Measurements from ENCODE around the gene TTC23.
"Not testable (repeated sequence)": the region's sequence is repeated elsewhere in the genome, so short reads cannot be mapped to it uniquely, and the experiment has no call there.

TTC23 gene

GRCh38 chr15:99118258-99118632, 131.1 kb downstream of the TTC23 start:
- no peak for DNase-seq

DNA sequence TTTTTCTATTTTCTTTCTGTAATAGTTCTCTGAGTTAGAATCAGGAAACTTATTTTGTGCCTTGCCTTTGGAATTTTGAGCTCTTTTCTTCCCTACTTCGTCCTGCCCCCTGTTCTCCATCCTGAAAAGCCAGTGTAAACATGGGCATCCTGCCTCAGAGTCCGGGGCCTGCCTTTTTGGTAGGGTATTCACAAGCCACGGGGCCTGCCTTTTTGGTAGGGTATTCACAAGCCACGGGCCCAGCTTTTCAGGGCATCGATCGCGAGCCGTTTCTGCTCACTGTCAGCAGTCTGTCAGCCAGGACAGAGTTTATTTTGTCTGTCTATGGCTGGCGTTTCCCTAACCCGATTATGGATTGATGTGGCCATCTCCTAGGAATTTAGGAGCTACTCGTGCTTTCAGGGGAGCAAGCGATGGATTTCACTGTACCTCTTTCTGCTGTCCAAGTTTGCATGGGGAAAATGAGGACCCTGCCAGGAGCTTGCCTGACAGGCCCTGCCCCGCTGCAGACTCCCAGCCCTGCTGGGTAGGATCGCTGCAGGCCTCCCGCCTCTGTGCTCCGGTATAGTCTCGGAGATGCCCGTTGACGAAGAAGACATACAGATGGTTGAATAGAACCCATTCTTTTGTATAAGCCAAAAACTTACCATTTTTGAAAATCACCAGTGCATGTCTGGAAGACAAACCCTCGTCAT, 131.7 kb downstream of the TTC23 start:
- no peak for DNase-seq

DNA sequence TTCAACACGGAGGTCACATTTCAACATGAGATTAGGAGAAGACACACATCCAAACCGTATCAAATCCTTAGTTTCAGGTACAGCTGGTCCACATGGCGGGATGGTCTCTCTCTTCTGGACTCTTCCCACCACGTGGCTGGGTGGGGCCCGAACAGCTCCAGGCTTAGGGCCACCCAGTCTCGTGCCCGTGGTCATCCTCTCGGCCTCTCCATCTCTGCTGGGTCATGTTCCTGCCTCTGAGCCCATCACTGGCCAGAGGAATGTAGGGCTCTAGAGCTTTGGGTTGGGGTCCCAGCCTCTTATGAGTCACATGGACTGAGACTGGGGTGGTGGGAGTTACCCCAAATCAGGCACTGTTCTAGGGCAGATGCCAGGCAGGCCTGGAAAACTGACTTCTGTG, 132.3 kb downstream of the TTC23 start:
- no peak for DNase-seq

DNA sequence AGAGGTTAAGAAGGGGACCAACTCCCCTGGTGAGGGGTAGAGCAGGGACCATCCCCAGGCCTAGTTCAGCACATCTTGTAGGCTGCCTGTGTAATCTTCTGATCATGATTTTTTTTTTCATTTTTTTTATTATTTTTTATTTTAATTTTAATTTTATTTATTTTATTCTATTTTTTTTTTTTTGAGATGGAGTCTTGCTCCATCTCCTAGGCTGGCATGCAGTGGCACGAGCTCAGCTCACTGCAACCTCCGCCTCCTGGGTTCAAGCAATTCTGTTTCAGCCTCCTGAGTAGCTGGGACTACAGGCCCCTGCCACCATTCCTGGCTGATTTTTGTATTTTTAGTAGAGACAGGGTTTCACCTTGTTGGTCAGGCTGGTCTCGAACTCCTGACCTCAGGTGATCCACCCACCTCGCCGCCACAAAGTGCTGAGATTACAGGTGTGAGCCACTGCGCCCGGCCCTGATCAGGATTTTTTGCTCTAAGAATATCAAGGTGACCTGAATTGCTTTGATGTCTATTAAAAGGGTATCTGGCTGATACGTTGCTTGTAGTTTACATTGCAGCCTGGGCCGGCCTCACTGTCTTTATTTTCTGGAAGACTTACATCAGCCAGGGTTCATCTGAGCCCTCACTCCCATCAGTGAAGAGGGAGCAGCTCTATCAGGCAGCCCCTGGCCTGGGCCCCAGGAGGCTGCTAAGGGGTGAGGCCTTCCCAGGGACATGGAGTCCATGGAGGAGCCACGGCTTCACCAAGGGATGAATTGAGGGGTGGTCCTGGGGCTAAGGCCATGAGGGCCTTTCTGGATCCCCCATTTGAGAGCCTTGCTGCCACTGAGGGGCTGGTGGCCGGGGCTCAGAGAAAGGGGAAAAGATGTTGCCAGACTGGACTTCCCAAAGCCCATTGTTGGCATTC, 133.8 kb downstream of the TTC23 start:
- no peak for DNase-seq

DNA sequence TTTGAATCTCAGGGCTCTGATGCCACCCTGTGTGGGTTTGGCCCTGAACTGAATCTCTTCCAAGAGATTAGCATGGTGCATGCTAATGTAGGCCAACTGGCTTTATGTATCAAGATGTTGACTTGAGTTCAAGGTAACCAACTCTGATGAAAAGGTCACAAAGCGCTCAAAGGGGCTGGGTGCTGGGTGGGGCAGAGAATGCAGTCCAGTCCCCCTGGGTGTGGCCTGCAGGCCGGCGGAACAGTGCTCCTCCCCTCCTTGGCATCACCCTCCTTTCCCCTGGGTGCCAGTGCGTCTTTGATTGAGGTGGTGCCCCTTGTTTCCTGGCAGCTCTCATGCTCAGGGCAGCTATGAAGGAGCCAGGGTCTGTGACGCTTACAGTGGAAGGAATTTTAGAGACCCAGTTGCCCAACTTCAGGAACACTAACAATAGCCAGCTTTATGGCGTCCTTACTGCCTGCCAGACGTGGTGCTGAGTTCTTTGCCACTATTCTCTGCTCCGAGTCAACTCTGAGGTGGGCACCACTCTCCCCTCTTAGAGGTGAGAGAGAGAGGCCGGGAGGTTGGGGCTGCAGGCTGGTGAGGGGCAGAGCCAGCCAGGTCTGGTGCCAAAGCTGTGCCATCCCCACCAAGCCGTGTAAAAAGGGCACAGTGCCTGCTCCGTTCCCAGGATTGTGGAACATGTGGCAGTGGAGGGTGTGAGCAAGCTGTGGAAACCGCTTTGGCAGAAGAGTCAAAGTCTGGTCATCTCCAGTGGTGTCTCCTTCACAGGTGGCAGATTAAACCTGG, 134.7 kb downstream of the TTC23 start:
- no peak for DNase-seq

DNA sequence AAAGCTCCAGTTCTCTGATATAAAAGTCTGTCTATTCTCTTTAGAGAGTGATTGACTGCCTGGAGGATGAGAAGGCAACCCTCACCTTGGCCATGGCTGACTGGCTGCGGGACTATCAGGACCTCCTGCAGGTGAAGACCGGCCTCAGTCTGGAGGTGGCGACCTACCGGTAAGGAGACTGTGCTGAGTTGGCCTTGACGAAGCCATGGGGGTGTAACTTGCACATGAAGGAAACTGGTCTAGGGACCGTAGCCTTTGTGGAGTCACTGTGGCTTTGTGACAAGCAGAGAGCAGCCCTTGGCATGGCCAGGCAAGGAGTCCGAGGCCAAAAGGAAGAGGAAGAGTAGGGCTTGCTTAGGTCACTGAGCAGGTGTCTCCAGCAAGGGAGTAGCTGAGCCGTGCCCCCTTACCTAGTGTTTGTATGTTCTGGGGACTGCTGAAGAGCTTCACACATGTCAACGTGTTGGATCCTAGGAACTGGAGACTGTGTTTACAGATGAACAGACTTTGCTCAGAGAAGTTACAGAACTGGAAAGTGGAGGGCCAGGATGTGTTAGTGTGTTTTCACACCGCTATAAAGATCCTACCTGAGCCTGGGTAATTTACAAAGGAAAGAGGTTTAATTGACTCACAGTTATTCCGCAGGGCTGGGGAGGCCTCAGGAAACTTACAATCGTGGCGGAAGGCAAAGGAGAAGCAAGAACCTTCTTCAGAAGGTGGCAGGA, 135.7 kb downstream of the TTC23 start:
- DNase-seq, result no peak

DNA sequence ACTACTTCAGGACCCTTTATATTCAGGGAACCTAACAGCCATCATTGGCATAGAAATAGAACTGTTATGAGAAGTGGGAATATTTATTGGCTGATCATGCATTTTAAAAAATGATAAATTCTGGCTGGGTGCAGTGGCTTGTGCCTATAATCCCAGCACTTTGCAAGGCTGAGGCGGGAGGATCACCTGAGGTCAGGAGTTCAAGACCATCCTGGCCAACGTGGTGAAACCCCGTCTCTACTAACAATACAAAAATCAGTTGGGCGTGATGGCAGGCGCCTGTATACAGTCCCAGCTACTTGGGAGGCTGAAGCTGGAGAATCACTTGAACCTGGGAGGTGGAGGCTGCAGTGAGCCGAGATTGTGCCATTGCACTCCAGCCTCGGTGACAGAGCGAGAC, 137.7 kb downstream of the TTC23 start:
- not testable (repeated sequence) for DNase-seq

GRCh38 chr15:99110581-99111320, 138.6 kb downstream of the TTC23 start:
- DNase-seq, result no peak

- no peak for DNase-seq
These were observed 139.3 kb downstream of the TTC23 start for GRCh38 chr15:99110093-99110492.

DNA sequence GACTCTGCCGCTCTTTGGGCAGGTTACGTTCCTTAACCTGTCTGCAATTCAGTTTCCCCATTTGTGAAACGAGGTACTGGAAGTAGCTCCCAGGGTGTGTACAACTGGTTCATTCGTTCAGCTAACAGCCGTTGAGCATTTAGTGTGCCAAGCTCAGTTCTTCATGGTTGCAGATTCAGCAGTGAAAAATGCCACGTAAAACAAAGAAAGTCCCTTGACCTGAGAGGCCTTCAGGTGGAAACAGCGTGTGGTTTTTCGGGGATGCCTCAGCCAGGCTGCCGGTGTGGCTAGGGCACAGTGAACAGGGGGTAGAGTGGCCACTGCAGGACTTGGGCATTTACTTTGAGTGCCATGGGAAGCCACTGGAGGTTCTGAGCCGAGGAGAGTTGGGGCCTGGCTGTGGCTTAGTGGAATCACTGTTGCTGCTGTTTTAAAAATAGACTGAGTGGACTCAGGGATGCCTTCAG, 139.8 kb downstream of the TTC23 start:
- DNase-seq, result no peak

- no peak for DNase-seq
These were observed 140.4 kb downstream of the TTC23 start for GRCh38 chr15:99108993-99109392.

DNA sequence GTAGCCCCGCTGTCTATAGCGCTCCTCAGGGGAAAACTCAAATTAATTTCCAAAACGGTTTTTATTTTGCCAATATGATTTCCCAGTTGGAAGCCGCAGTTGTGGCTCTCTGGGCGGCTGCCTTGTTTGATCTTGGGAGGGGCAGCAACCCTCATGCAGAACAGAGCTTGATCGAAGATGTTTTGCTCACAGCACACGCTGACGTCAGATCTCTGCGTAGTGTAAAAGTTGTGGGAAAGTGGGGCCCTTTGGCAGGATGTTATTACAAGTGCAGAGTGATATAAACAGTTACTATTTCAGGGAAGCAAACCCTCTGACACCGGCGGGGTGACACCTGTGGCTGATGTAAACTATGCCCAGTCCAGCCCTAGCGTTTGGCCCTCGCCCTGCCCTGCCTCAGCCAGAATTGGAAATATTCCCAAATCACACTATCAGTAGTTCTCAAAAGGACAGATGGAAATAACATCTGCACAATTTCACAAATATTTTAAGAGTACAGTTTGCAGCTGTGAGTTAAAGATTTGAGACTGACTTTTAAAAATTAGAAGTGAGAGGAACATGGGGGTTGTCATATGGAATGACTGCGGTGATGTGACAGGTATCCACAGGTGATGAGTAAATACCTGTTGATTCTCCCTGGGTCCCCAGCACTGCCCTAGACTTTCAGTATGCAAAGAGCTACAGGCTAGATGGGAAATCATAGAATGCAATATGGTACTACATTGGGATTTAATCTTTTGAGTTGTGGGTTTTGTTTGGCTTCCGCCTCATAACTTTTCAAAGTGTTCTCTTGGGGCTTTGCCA, 142.8 kb downstream of the TTC23 start:
- no peak for DNase-seq

GRCh38 chr15:99105514-99106341, 143.7 kb downstream of the TTC23 start:
- no peak for DNase-seq

GRCh38 chr15:99104788-99105513, 144.4 kb downstream of the TTC23 start, which contains the start of gene SYNM:
SYNM (plus strand) TSS chr15:99105080; CDS start chr15:99105200, 120 bp downstream.
- DNase-seq, result no peak

- no peak for DNase-seq
These were observed 146.1 kb downstream of the TTC23 start for GRCh38 chr15:99103279-99103678.

- DNase-seq, result no peak
These were observed 146.8 kb downstream of the TTC23 start for GRCh38 chr15:99102332-99103235.

GRCh38 chr15:99101501-99101900, 147.9 kb downstream of the TTC23 start:
- DNase-seq, result no peak

Measured in activated naive CD4-positive, alpha-beta T cell treated with anti-CD3 and anti-CD28 coated beads, Interleukin-2, amount 50 U/mL, for 16 hours (primary cell).